T-helper 22 cell (primary cell): Measurements from ENCODE around the gene SNRNP25.

Experiments used
- DNase-seq: peaks from one replicate; pipeline ENCODE4 v3.0.0-alpha.2; 2020; ENCODE audit warnings: low read depth

Gene SNRNP25

GRCh38 chr16:104355-104754 lies 50.7 kb downstream of the SNRNP25 start:
- no peak for DNase-seq

GRCh38 chr16:104928-105327 lies 51.3 kb downstream of the SNRNP25 start:
- DNase-seq: no peak

- DNase-seq: no peak
Observed at GRCh38 chr16:105521-105920, 51.9 kb downstream of the SNRNP25 start.

GRCh38 chr16:106623-107324 lies 53.1 kb downstream of the SNRNP25 start:
- peak; percentile 9 for DNase-seq
